Stimulated activated CD8-positive, alpha-beta memory T cell treated with anti-CD3 and anti-CD28 coated beads, Interleukin-4, amount 100 ng/mL, for 48 hours (primary cell): ENCODE results near the gene HDAC5.
A peak's percentile ranks its signal among the peaks of the same experiment; 100 is the strongest.
"Not testable (repeated sequence)": the region's sequence is repeated elsewhere in the genome, so short reads cannot be mapped to it uniquely, and the experiment has no call there.

ENCODE experiments used
- DNase-seq: peaks from one replicate; pipeline ENCODE4 v3.0.0-alpha.2; 2020

HDAC5 gene

GRCh38 chr17:44132275-44132821, 8.9 kb upstream of the HDAC5 start:
- no peak for DNase-seq

GRCh38 chr17:44131372-44131771, 7.9 kb upstream of the HDAC5 start:
- not testable (repeated sequence) for DNase-seq

GRCh38 chr17:44130693-44131349, 7.4 kb upstream of the HDAC5 start:
- DNase-seq = no peak

GRCh38 chr17:44128383-44128782, 4.9 kb upstream of the HDAC5 start:
- DNase-seq = no peak

- no peak for DNase-seq
Measured at GRCh38 chr17:44124118-44124438, 637 bp upstream of the HDAC5 start.

- peak; percentile 41 for DNase-seq
Measured at GRCh38 chr17:44122816-44123355, 555 bp downstream of the HDAC5 start.

- DNase-seq = no peak
Measured at GRCh38 chr17:44121997-44122815, 1.2 kb downstream of the HDAC5 start.

GRCh38 chr17:44120851-44121605, 2.4 kb downstream of the HDAC5 start:
- DNase-seq = no peak

GRCh38 chr17:44120281-44120680, 3.2 kb downstream of the HDAC5 start:
- not testable (repeated sequence) for DNase-seq

GRCh38 chr17:44119798-44120197, 3.6 kb downstream of the HDAC5 start:
- DNase-seq = no peak

- no peak for DNase-seq
Measured at GRCh38 chr17:44119062-44119461, 4.4 kb downstream of the HDAC5 start.

GRCh38 chr17:44118427-44119050, 4.9 kb downstream of the HDAC5 start:
- no peak for DNase-seq

- DNase-seq = no peak
Measured at GRCh38 chr17:44117351-44117750, 6.1 kb downstream of the HDAC5 start.

GRCh38 chr17:44115585-44116415, 7.6 kb downstream of the HDAC5 start:
- peak; percentile 50 for DNase-seq

- DNase-seq = no peak
Measured at GRCh38 chr17:44113868-44114840, 9.3 kb downstream of the HDAC5 start.

GRCh38 chr17:44113382-44113781, 10.1 kb downstream of the HDAC5 start:
- DNase-seq = no peak

GRCh38 chr17:44112284-44113280, 10.9 kb downstream of the HDAC5 start:
- DNase-seq = no peak

GRCh38 chr17:44111777-44112176, 11.7 kb downstream of the HDAC5 start:
- no peak for DNase-seq
